ENCODE results near the gene SNX2. TPM values are rescaled to one million over a fixed set of nuclear protein-coding genes. Genes with fewer than 3 reads are reported as not detected.

SNX2 gene
- total and polyA plus RNA-seq, 2 donors (not counting 1 experiment from before 2014, with no cell fraction given) = 107 to 266 TPM

DNA sequence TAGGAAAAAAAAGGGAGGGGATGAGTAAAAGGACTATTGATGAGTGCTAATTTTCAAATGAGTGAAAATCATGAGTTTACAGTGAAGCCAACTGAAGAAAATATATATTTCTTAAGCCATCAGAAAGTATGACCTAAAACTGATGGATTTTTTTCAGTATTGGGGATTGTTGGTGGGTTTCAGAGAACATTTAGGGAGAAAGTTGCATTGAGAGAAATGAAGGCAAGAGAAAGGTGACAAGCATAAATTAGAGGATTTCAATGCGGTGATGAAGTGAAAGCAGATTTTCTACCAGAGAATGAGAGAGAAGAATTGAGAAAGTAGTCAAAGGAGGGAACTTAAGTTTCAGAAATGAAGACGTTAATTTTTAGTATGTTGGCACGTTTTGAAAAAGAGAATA is 62.1 kb downstream of the SNX2 start:
- H4K20me1 ChIP-seq (ENCODE audit: control insufficient read depth, insufficient read depth, low read length, poor library complexity, severe bottlenecking) = no peaks in the 10 kb centered on the region
- H2AFZ ChIP-seq (ENCODE audit: insufficient read depth, low read depth, low read length, poor library complexity, severe bottlenecking) = no peak overlapping the region
- H3K27ac ChIP-seq (ENCODE audit: low read length in 2 of 2) = peak overlapping the region in 1 of 2 donors; percentile 0
- peaks cover 15% of the 10 kb centered on the region for H3K4me1 Mint-ChIP-seq
- H3K27ac Mint-ChIP-seq = no peak overlapping the region
- CTCF ChIA-PET = no interaction called here
- H3K9ac ChIP-seq (ENCODE audit: low read length) = no peak overlapping the region
- peaks cover 3% of the 10 kb centered on the region for H3K9me3 Mint-ChIP-seq (ENCODE audit: insufficient read depth)
- H3K4me1 ChIP-seq (ENCODE audit: control insufficient read depth in 2 of 2, insufficient read depth in 2 of 2, low read length in 2 of 2) = peaks cover 2 to 6% of the 10 kb centered on the region in 2 donors
- no peaks in the 10 kb centered on the region for H3K79me2 ChIP-seq (ENCODE audit: control insufficient read depth, insufficient read depth, low read length)
- H3K4me2 ChIP-seq (replicated peaks; ENCODE audit: low read depth, low read length, poor library complexity, severe bottlenecking) = no peak overlapping the region
- no peaks in the 10 kb centered on the region for H3K27me3 Mint-ChIP-seq
- H3K4me3 Mint-ChIP-seq = no peak overlapping the region
- 92% methylated on average over 1 of the region's 3 CpGs for WGBS (ENCODE audit: insufficient coverage)
- POLR2A ChIA-PET = no interaction called here
- no peaks in the 10 kb centered on the region for H3K27me3 ChIP-seq (replicated peaks in 1 of 4; ENCODE audit: control extremely low read depth in 1 of 4, control insufficient read depth in 3 of 4, insufficient read depth in 4 of 4, low read length in 3 of 4)
- no peaks in the 10 kb centered on the region for H3K9me3 ChIP-seq (ENCODE audit: control extremely low read depth in 1 of 3, control insufficient read depth in 2 of 3, insufficient read depth in 1 of 3, low read length in 2 of 3)
- H3K4me3 ChIP-seq (ENCODE audit: control extremely low read depth in 1 of 5, extremely low read depth in 1 of 5, insufficient read depth in 1 of 5, low read depth in 2 of 5, low read length in 4 of 5) = no peak overlapping the region
- DNase-seq (no peak), ATAC-seq (ENCODE audit: low read depth) (no peak)
- intact Hi-C loops (cut with micrococcal nuclease) = loop anchor here (5.0 to 10.0 kb wide), 2 partner anchors 40 to 558 kb away; no protein-coding TSS in a partner anchor
- TF ChIP-seq CTCF (IDR thresholded peaks at IDR 0.05) = no peak
- no peak for TF ChIP-seq EZH2 (IDR thresholded peaks at IDR 0.05; ENCODE audit: borderline replicate concordance, insufficient read depth, low read depth, low read length, poor library complexity, severe bottlenecking)
- H3K36me3 ChIP-seq (replicated peaks in 1 of 2; ENCODE audit: control extremely low read depth in 1 of 2, control insufficient read depth in 1 of 2, extremely low read depth in 1 of 2, insufficient read depth in 2 of 2, low read length in 1 of 2) = no peaks in the 10 kb centered on the region

DNA sequence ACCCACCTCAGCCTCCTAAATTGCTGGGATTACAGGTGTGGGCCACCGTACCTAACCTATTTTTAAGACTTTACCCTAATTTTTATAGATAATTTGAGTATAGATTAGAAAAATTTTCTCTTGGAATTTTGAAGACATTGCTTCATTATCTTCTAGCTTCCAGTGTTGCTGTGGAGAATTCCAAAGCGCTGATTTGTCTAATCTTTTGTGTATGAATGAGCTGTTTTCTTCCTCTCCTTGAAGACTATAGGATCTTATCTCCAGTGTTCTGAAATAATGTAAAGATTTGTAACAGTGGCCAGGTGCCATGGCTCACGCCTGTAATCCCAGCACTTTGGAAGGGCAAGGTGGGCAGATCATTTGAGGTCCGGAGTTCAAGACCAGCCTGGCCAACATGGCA is 64.9 kb downstream of the SNX2 start:
- no peak for DNase-seq
- CTCF ChIA-PET = no interaction called here
- H3K79me2 ChIP-seq (ENCODE audit: control insufficient read depth, insufficient read depth, low read length) = no peaks in the 10 kb centered on the region
- ATAC-seq (ENCODE audit: low read depth) = no peak
- H3K4me3 Mint-ChIP-seq = no peak overlapping the region
- H3K4me3 ChIP-seq (ENCODE audit: control extremely low read depth in 1 of 5, extremely low read depth in 1 of 5, insufficient read depth in 1 of 5, low read depth in 2 of 5, low read length in 4 of 5) = no peak overlapping the region
- H3K4me1 Mint-ChIP-seq = peaks cover 24% of the 10 kb centered on the region
- H3K4me2 ChIP-seq (replicated peaks; ENCODE audit: low read depth, low read length, poor library complexity, severe bottlenecking) = no peak overlapping the region
- POLR2A ChIA-PET = no interaction called here
- H3K9me3 Mint-ChIP-seq (ENCODE audit: insufficient read depth) = peaks cover 3% of the 10 kb centered on the region
- intact Hi-C loops (cut with micrococcal nuclease) = loop anchor here (5.0 to 10.0 kb wide), 2 partner anchors 42 to 555 kb away; no protein-coding TSS in a partner anchor
- no peaks in the 10 kb centered on the region for H4K20me1 ChIP-seq (ENCODE audit: control insufficient read depth, insufficient read depth, low read length, poor library complexity, severe bottlenecking)
- H3K27ac ChIP-seq (ENCODE audit: low read length in 2 of 2) = no peak overlapping the region
- TF ChIP-seq EZH2 (IDR thresholded peaks at IDR 0.05; ENCODE audit: borderline replicate concordance, insufficient read depth, low read depth, low read length, poor library complexity, severe bottlenecking) (no peak), CTCF (IDR thresholded peaks at IDR 0.05) (no peak)
- no peaks in the 10 kb centered on the region for H3K27me3 Mint-ChIP-seq
- no peak overlapping the region for H2AFZ ChIP-seq (ENCODE audit: insufficient read depth, low read depth, low read length, poor library complexity, severe bottlenecking)
- H3K27ac Mint-ChIP-seq = no peak overlapping the region
- no peaks in the 10 kb centered on the region for H3K9me3 ChIP-seq (ENCODE audit: control extremely low read depth in 1 of 3, control insufficient read depth in 2 of 3, insufficient read depth in 1 of 3, low read length in 2 of 3)
- WGBS (ENCODE audit: insufficient coverage) = 100% methylated on average over 1 of the region's 4 CpGs
- no peaks in the 10 kb centered on the region for H3K27me3 ChIP-seq (replicated peaks in 1 of 4; ENCODE audit: control extremely low read depth in 1 of 4, control insufficient read depth in 3 of 4, insufficient read depth in 4 of 4, low read length in 3 of 4)
- no peaks in the 10 kb centered on the region for H3K36me3 ChIP-seq (replicated peaks in 1 of 2; ENCODE audit: control extremely low read depth in 1 of 2, control insufficient read depth in 1 of 2, extremely low read depth in 1 of 2, insufficient read depth in 2 of 2, low read length in 1 of 2)
- H3K4me1 ChIP-seq (ENCODE audit: control insufficient read depth in 2 of 2, insufficient read depth in 2 of 2, low read length in 2 of 2) = peaks cover 15 to 19% of the 10 kb centered on the region in 2 donors
- no peak overlapping the region for H3K9ac ChIP-seq (ENCODE audit: low read length)

Measured in B cell (primary cell).